OCI-LY3 (cell line): ENCODE measurements around the gene SPSB3.

Experiments
- H2AFZ ChIP-seq: fragments of 200-600, 300-600 bp; shearing (Covaris generic); 2 replicates; pipeline ENCODE4 v1.6.0; 2014; ENCODE audit warnings: antibody characterized with exemption, low read depth, low read length
- H3K27ac ChIP-seq: fragments of 200-600, 300-600 bp; sonication (generic); 2 replicates; pipeline ENCODE4 v1.5.1; 2014; ENCODE audit warnings: mild to moderate bottlenecking, low read length, moderate library complexity, mixed read lengths
- H3K27me3 ChIP-seq: fragments of 200-600, 300-600 bp; sonication (generic); 2 replicates; pipeline ENCODE4 v1.6.1; 2014; ENCODE audit warnings: low read depth, low read length, mixed read lengths
- H3K36me3 ChIP-seq: fragments of 200-600, 300-600 bp; sonication (generic); replicated peaks from 2 replicates; pipeline ENCODE3; 2014; ENCODE audit warnings: low read depth, low read length, mixed read lengths
- H3K4me1 ChIP-seq: fragments of 300-600, 200-600 bp; sonication (generic); 2 replicates; pipeline ENCODE4 v1.6.1; 2014; ENCODE audit warnings: low read length, mixed read lengths
- H3K4me2 ChIP-seq: fragments of 200-600, 300-600 bp; sonication (generic); 2 replicates; pipeline ENCODE4 v1.6.1; 2014; ENCODE audit warnings: low read length, mixed read lengths
- H3K4me3 ChIP-seq: fragments of 300-600, 200-600 bp; sonication (generic); 2 replicates; pipeline ENCODE4 v1.5.1; 2014; ENCODE audit warnings: antibody characterized with exemption, mild to moderate bottlenecking, low read length, moderate library complexity
- H3K79me2 ChIP-seq: fragments of 300-600, 200-600 bp; shearing (Covaris generic); 2 replicates; pipeline ENCODE4 v1.6.1; 2014; ENCODE audit warnings: mild to moderate bottlenecking, low read length, mixed read lengths
- H3K9ac ChIP-seq: fragments of 300-600, 200-600 bp; shearing (Covaris generic); 2 replicates; pipeline ENCODE4 v1.6.0; 2014; ENCODE audit warnings: mild to moderate bottlenecking, low read length, moderate library complexity
- H3K9me3 ChIP-seq: fragments of 200-600, 300-600 bp; shearing (Covaris generic); 2 replicates; pipeline ENCODE4 v1.6.1; 2014; ENCODE audit warnings: low read length, mixed read lengths; ENCODE audit not compliant: insufficient read depth
- H4K20me1 ChIP-seq: fragments of 200-600, 300-600 bp; sonication (generic); 2 replicates; pipeline ENCODE4 v1.6.1; 2016; ENCODE audit warnings: low read length, mixed read lengths; ENCODE audit not compliant: insufficient read depth
- CTCF ChIP-seq: fragments of 200-600, 300-600 bp; sonication (generic); IDR thresholded peaks from 2 replicates; pipeline ENCODE4 v1.5.1; 2014; ENCODE audit warnings: antibody characterized with exemption, low read length, low read depth
- EZH2phosphoT487 ChIP-seq: fragments of 200-600 bp; shearing (Covaris generic); IDR thresholded peaks from 2 replicates; pipeline ENCODE4 v1.6.1; 2018; ENCODE audit warnings: antibody characterized with exemption, mixed run types, low read depth

SPSB3 gene

GRCh38 chr16:1788095-1788707, 5.8 kb upstream of the SPSB3 start:
- no peak overlapping the region for H3K27ac ChIP-seq
- H2AFZ ChIP-seq, result no peak overlapping the region
- peaks cover 45% of the 10 kb centered on the region for H3K79me2 ChIP-seq
- no peaks in the 10 kb centered on the region for H4K20me1 ChIP-seq
- no peaks in the 10 kb centered on the region for H3K27me3 ChIP-seq
- no peak overlapping the region for H3K4me3 ChIP-seq
- H3K4me2 ChIP-seq, result no peak overlapping the region
- TF ChIP-seq EZH2phosphoT487 (no peak), CTCF (no peak)
- no peaks in the 10 kb centered on the region for H3K36me3 ChIP-seq
- H3K9ac ChIP-seq, result no peak overlapping the region
- peaks cover 5% of the 10 kb centered on the region; the same call in 1 of the 2 replicates for H3K4me1 ChIP-seq
- no peaks in the 10 kb centered on the region for H3K9me3 ChIP-seq

- TF ChIP-seq EZH2phosphoT487 (no peak), CTCF (no peak)
- peaks cover 48% of the 10 kb centered on the region for H3K79me2 ChIP-seq
Observed at GRCh38 chr16:1787322-1788094, 5.1 kb upstream of the SPSB3 start.

GRCh38 chr16:1787056-1787321, 4.6 kb upstream of the SPSB3 start:
- H3K27me3 ChIP-seq, result no peaks in the 10 kb centered on the region
- TF ChIP-seq CTCF (no peak), EZH2phosphoT487 (no peak)
- H3K9me3 ChIP-seq, result no peaks in the 10 kb centered on the region
- peaks cover 5% of the 10 kb centered on the region; the same call in 1 of the 2 replicates for H3K4me1 ChIP-seq
- no peak overlapping the region for H3K9ac ChIP-seq
- H4K20me1 ChIP-seq, result no peaks in the 10 kb centered on the region
- H3K4me2 ChIP-seq, result no peak overlapping the region
- no peak overlapping the region for H2AFZ ChIP-seq
- no peaks in the 10 kb centered on the region for H3K36me3 ChIP-seq
- H3K79me2 ChIP-seq, result peaks cover 48% of the 10 kb centered on the region
- no peak overlapping the region for H3K4me3 ChIP-seq
- no peak overlapping the region for H3K27ac ChIP-seq

More at GRCh38 chr16:1787322-1788094, 5.1 kb upstream of the SPSB3 start:
- Histone ChIP-seq H3K27me3 (no peaks in the 10 kb centered on the region), H3K4me1 (peaks cover 5% of the 10 kb centered on the region; the same call in 1 of the 2 replicates), H3K36me3 (no peaks in the 10 kb centered on the region), H2AFZ (no peak overlapping the region), H3K4me2 (no peak overlapping the region), H3K4me3 (no peak overlapping the region), H3K9ac (no peak overlapping the region), H4K20me1 (no peaks in the 10 kb centered on the region), H3K27ac (no peak overlapping the region), H3K9me3 (no peaks in the 10 kb centered on the region)

- H3K4me2 ChIP-seq, result no peak overlapping the region
- no peaks in the 10 kb centered on the region for H4K20me1 ChIP-seq
- H3K9me3 ChIP-seq, result no peaks in the 10 kb centered on the region
- peaks cover 7% of the 10 kb centered on the region for H3K4me1 ChIP-seq
- H3K4me3 ChIP-seq, result no peak overlapping the region
- no peak overlapping the region for H3K9ac ChIP-seq
- TF ChIP-seq CTCF (no peak), EZH2phosphoT487 (no peak)
- no peak overlapping the region for H3K27ac ChIP-seq
- H3K27me3 ChIP-seq, result no peaks in the 10 kb centered on the region
- H2AFZ ChIP-seq, result no peak overlapping the region
- peaks cover 53% of the 10 kb centered on the region for H3K79me2 ChIP-seq
- H3K36me3 ChIP-seq, result no peaks in the 10 kb centered on the region
Observed at GRCh38 chr16:1786242-1787055, 4.1 kb upstream of the SPSB3 start.
